NCI-H524 treated with DMSO at 0.1 percent for 48 hours (cell line): Measurements from ENCODE around the gene IL11.

Source experiments
- DNase-seq: peaks from one replicate; lab custom pipeline; 2025; lab: John Stamatoyannopoulos, UW

Gene IL11

GRCh38 chr19:55325172-55325571, 45.1 kb downstream of the IL11 start, which contains the start of gene TMEM150B:
TSS of gene TMEM150B (minus strand) at chr19:55325341. CDS start at chr19:55321036, 4,305 bp downstream.
- no peak for DNase-seq

- DNase-seq: no peak
These were observed 45.6 kb downstream of the IL11 start for GRCh38 chr19:55324662-55325061.

GRCh38 chr19:55322204-55322885, 47.9 kb downstream of the IL11 start:
- DNase-seq: no peak

DNA sequence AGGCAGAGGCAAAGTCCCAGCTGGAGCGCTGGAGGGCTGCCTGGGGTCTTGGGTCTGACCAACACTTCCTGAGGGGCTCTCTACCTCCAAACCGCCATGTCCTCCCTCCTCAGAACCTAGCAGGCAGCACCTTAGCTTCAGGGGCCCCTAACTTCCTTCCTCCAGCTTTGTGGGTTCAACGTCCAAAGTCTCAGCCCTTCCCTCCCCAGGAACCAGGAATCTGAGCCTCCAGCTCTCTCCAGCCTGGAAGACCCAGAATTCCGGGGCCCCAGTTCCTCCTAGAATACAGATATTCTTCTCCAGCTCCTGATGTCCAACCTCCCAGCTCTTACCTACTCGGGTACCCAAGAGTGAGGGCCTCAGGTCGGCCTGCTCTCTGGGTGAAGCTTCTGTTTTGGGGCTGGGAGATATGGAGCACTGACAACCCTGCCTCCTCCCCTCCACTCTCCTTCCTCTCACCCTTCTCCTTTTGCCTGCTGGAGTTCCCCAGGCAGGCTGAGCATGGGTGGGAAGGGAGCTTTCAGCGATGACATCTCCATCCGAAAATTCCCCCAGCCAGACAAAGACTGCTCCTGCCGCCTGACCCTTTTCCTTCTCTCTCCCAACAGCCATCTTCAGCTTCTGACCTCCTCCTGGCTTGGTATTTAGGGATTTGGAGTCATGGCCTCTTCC, 48.7 kb downstream of the IL11 start:
- no peak for DNase-seq

- no peak for DNase-seq
These were observed 49.3 kb downstream of the IL11 start for GRCh38 chr19:55320844-55321419.

DNA sequence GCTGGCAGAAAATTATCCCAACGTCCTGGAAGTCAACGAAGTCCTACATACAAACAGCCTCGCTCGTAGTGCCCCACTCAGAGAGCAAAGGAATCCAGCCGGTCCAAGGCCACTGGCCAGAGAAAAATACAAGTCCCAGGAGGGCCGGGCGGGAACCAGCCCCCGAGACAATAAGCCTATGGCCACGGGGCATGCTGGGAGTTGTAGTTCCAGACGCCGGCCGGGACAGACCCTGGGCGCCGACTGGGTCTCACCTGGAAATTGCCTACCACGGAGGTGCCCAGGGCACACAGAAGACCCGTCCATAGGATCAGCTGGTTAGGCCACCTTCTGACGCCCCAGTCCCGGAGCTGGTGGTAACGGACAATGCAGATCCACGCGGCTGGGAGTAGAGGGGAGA, 50.5 kb downstream of the IL11 start:
- DNase-seq: no peak

- no peak for DNase-seq
These were observed 53.6 kb downstream of the IL11 start for GRCh38 chr19:55316646-55317045.

GRCh38 chr19:55315956-55316525, 54.2 kb downstream of the IL11 start:
- no peak for DNase-seq

DNA sequence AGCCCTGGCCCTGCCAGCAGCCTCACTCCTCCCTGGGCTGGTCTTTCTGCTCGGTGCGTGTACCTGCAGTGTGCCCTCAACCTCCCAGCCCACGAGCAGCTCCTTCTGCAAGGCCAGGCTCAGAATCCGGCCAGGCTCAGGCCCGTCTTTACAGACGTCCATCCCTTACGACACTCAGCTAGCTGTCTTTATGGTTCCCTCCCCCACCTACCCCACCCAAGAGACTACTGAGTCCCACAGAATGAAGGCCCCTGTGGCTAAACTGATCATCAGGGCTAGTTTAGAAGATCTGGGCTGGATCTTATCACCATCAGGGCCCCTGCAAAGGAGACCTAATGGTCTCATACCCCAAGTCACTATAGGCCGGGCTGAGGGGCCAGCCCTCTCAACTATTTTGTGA, 55.9 kb downstream of the IL11 start:
- DNase-seq: no peak
